Calu3 (cell line): ENCODE results near the gene MAP3K13. TPM values are rescaled to one million over a fixed set of nuclear protein-coding genes. Genes with fewer than 3 reads are reported as not detected.

Source experiments
- BruUV-seq: library from RNA; stranded (reverse); fragments of 400-500 nt; replicated peaks from 2 replicates; lab custom pipeline; 2021; lab: Mats Ljungman, UMichigan
- CTCF ChIA-PET: fragments of 300-600 bp; sonication (Branson Sonifier 250); formaldehyde crosslinking; loops from one replicate; lab custom pipeline; 2022; ENCODE audit warnings: antibody characterized with exemption; lab: Charles Lee
- DNase-seq: peaks from one replicate; pipeline ENCODE4 v3.0.0; 2022
- H3K27ac Mint-ChIP-seq: one replicate; pipeline ENCODE4 v1.8.0; 2022; ENCODE audit warnings: mixed read lengths; ENCODE audit not compliant: unreplicated experiment
- H3K27me3 Mint-ChIP-seq: one replicate; pipeline ENCODE4 v1.8.0; 2022; ENCODE audit warnings: mixed read lengths; ENCODE audit not compliant: unreplicated experiment
- H3K36me3 Mint-ChIP-seq: one replicate; pipeline ENCODE4 v1.8.0; 2022; ENCODE audit warnings: mild to moderate bottlenecking, moderate library complexity, mixed read lengths; ENCODE audit not compliant: insufficient read depth, unreplicated experiment
- H3K4me1 Mint-ChIP-seq: one replicate; pipeline ENCODE4 v1.8.0; 2022; ENCODE audit warnings: mild to moderate bottlenecking, low read depth, mixed read lengths; ENCODE audit not compliant: unreplicated experiment
- H3K4me3 Mint-ChIP-seq: one replicate; pipeline ENCODE4 v1.8.0; 2022; ENCODE audit warnings: mild to moderate bottlenecking, low read depth, moderate library complexity, mixed read lengths; ENCODE audit not compliant: unreplicated experiment
- H3K9me3 Mint-ChIP-seq: one replicate; pipeline ENCODE4 v1.8.0; 2022; ENCODE audit warnings: low read depth, mixed read lengths; ENCODE audit not compliant: unreplicated experiment
- intact Hi-C: fragments of 100-400 bp; cut with micrococcal nuclease; formaldehyde crosslinking; loops from one replicate; pipeline ENCODE4 v1.10.0; 2022; ENCODE audit not compliant: unreplicated experiment
- total RNA-seq: library from RNA; stranded (reverse); gene quantifications from 2 replicates; pipeline ENCODE4 v1.2.3, GENCODE V29; 2022
- TF ChIP-seq, protein P1 (sequence below): fragments of 200-600 bp; IDR thresholded peaks from one replicate; pipeline ENCODE4 v1.8.0; 2022; ENCODE audit warnings: antibody characterized with exemption; ENCODE audit not compliant: unreplicated experiment

MAP3K13 gene
- total RNA-seq, 1 experiment from 2014 or later = 102 TPM

- CTCF ChIA-PET = no interaction called here
- DNase-seq = no peak
- intact Hi-C loops = no loop called here
- BruUV-seq = no TSS peak
- no peak overlapping the region for H3K27ac Mint-ChIP-seq
- H3K36me3 Mint-ChIP-seq = no peaks in the 10 kb centered on the region
- no peaks in the 10 kb centered on the region for H3K27me3 Mint-ChIP-seq
- no peak overlapping the region for H3K4me3 Mint-ChIP-seq
- H3K9me3 Mint-ChIP-seq = no peaks in the 10 kb centered on the region
- TF ChIP-seq, protein P1, sequence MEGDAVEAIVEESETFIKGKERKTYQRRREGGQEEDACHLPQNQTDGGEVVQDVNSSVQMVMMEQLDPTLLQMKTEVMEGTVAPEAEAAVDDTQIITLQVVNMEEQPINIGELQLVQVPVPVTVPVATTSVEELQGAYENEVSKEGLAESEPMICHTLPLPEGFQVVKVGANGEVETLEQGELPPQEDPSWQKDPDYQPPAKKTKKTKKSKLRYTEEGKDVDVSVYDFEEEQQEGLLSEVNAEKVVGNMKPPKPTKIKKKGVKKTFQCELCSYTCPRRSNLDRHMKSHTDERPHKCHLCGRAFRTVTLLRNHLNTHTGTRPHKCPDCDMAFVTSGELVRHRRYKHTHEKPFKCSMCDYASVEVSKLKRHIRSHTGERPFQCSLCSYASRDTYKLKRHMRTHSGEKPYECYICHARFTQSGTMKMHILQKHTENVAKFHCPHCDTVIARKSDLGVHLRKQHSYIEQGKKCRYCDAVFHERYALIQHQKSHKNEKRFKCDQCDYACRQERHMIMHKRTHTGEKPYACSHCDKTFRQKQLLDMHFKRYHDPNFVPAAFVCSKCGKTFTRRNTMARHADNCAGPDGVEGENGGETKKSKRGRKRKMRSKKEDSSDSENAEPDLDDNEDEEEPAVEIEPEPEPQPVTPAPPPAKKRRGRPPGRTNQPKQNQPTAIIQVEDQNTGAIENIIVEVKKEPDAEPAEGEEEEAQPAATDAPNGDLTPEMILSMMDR = no peak
- H3K4me1 Mint-ChIP-seq = peaks cover 9% of the 10 kb centered on the region
Measured at GRCh38 chr3:185405243-185405642, 42.3 kb downstream of the MAP3K13 start.

GRCh38 chr3:185405664-185406063 lies 42.7 kb downstream of the MAP3K13 start:
- no peak overlapping the region for H3K4me3 Mint-ChIP-seq
- H3K9me3 Mint-ChIP-seq = no peaks in the 10 kb centered on the region
- no peak overlapping the region for H3K27ac Mint-ChIP-seq
- intact Hi-C loops = no loop called here
- no peaks in the 10 kb centered on the region for H3K36me3 Mint-ChIP-seq
- TF ChIP-seq, protein P1 = no peak
- BruUV-seq = no TSS peak
- H3K27me3 Mint-ChIP-seq = no peaks in the 10 kb centered on the region
- peaks cover 9% of the 10 kb centered on the region for H3K4me1 Mint-ChIP-seq
- CTCF ChIA-PET = no interaction called here
- no peak for DNase-seq

DNA sequence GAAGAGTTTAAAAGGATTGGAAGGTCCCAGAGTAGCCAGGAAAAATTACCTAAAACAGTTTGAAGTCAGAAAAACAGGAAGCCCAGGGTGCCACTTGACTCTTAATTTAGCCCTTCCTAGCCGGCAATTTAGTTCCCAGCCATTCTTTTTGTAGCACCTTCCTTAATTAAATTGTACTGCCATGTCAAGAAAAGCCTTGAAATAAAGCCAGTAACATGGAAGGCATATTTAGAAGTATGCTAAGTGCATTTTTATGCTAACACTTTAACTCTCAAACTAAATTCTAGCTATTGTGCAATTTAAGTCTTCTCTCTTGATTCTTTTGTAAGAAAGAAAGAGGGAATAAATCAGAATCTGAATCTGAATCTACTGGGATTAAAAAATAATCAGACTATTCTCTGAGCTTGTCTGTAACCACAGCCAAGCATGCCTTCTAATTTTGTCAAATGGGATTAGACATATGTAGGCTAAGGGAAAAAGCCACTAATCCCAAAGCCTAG lies 43.2 kb downstream of the MAP3K13 start:
- TF ChIP-seq, protein P1 = no peak
- intact Hi-C loops = no loop called here
- no TSS peak for BruUV-seq
- Mint-ChIP-seq H3K9me3 (no peaks in the 10 kb centered on the region), H3K36me3 (no peaks in the 10 kb centered on the region), H3K4me3 (no peak overlapping the region), H3K4me1 (peaks cover 9% of the 10 kb centered on the region), H3K27me3 (no peaks in the 10 kb centered on the region), H3K27ac (no peak overlapping the region)
- DNase-seq = no peak
- CTCF ChIA-PET = no interaction called here

GRCh38 chr3:185409957-185410356 lies 47.0 kb downstream of the MAP3K13 start:
- CTCF ChIA-PET = no interaction called here

More at GRCh38 chr3:185409957-185410356, 47.0 kb downstream of the MAP3K13 start:
- intact Hi-C loops = loop anchor here (5.0 kb wide), 1 partner anchor 53 kb away; no protein-coding TSS in a partner anchor
- Mint-ChIP-seq H3K36me3 (no peaks in the 10 kb centered on the region), H3K4me1 (peaks cover 9% of the 10 kb centered on the region), H3K27ac (no peak overlapping the region), H3K4me3 (no peak overlapping the region), H3K9me3 (no peaks in the 10 kb centered on the region), H3K27me3 (no peaks in the 10 kb centered on the region)
- BruUV-seq = no TSS peak
- TF ChIP-seq, protein P1 = no peak
- DNase-seq = no peak
